HL-60 (cell line): ENCODE results near the gene CRMP1.

ENCODE experiments used
- DNase-seq, 2 experiments: peaks; one replicate each; pipeline ENCODE4 v3.0.0-alpha.2; 2010 to 2020; ENCODE audit warnings: low read depth in 1 of 2, low spot score in 1 of 2
- H3K27ac ChIP-seq: fragments of 250-450 bp; sonication (Bioruptor Pico); replicated peaks from 2 replicates; pipeline ENCODE4 v1.5.1; 2020; ENCODE audit warnings: mild to moderate bottlenecking, moderate library complexity
- H3K27me3 ChIP-seq: fragments of 250-450 bp; sonication (Bioruptor Pico); 2 replicates; pipeline ENCODE4 v1.5.1; 2021; ENCODE audit warnings: mild to moderate bottlenecking, moderate library complexity; ENCODE audit not compliant: insufficient read depth, poor library complexity, severe bottlenecking
- H3K4me3 ChIP-seq: replicated peaks from 2 replicates; pipeline ENCODE4 v1.5.1; 2011; ENCODE audit warnings: mild to moderate bottlenecking, control low read depth, low read length; ENCODE audit not compliant: insufficient read depth
- CTCF ChIP-seq: IDR thresholded peaks from one replicate; pipeline ENCODE4 v1.5.1; 2011; ENCODE audit warnings: low read length, control low read depth, inconsistent platforms; ENCODE audit not compliant: insufficient read depth
- GABPA ChIP-seq: IDR thresholded peaks from 2 replicates; pipeline ENCODE4 v1.6.1; 2012; ENCODE audit warnings: low read depth
- POLR2AphosphoS5 ChIP-seq: IDR thresholded peaks from 2 replicates; pipeline ENCODE4 v1.6.1; 2012; ENCODE audit warnings: low read depth
- REST ChIP-seq: IDR thresholded peaks from 2 replicates; pipeline ENCODE4 v1.6.1; 2012; ENCODE audit warnings: low read depth; ENCODE audit not compliant: insufficient replicate concordance
- SPI1 ChIP-seq: IDR thresholded peaks from 2 replicates; pipeline ENCODE4 v1.6.1; 2012; ENCODE audit warnings: low read depth, mild to moderate bottlenecking, borderline replicate concordance

Gene CRMP1

GRCh38 chr4:5843573-5844530 is 49.0 kb downstream of the CRMP1 start:
- Histone ChIP-seq H3K27ac (no peak overlapping the region), H3K27me3 (no peaks in the 10 kb centered on the region), H3K4me3 (no peak overlapping the region)
- DNase-seq = no peak
- TF ChIP-seq CTCF (no peak), POLR2AphosphoS5 (no peak), GABPA (no peak), SPI1 (no peak), REST (no peak)

GRCh38 chr4:5842456-5842855 is 50.4 kb downstream of the CRMP1 start:
- H3K27me3 ChIP-seq = no peaks in the 10 kb centered on the region
- no peak for DNase-seq
- no peak overlapping the region for H3K27ac ChIP-seq
- TF ChIP-seq GABPA (no peak), POLR2AphosphoS5 (no peak), SPI1 (no peak), CTCF (no peak)
- H3K4me3 ChIP-seq = no peak overlapping the region

GRCh38 chr4:5839751-5840674 is 52.9 kb downstream of the CRMP1 start:
- no peak overlapping the region for H3K4me3 ChIP-seq
- H3K27ac ChIP-seq = no peak overlapping the region
- TF ChIP-seq GABPA = no peak
- no peak for TF ChIP-seq SPI1
- no peak for TF ChIP-seq CTCF
- no peak for TF ChIP-seq POLR2AphosphoS5
- TF ChIP-seq REST = no peak
- DNase-seq = no peak
- H3K27me3 ChIP-seq = no peaks in the 10 kb centered on the region
